ENCODE data around the gene TBC1D23.
"Not testable (repeated sequence)": the region's sequence is repeated elsewhere in the genome, so short reads cannot be mapped to it uniquely, and the experiment has no call there.

TBC1D23 gene

DNA sequence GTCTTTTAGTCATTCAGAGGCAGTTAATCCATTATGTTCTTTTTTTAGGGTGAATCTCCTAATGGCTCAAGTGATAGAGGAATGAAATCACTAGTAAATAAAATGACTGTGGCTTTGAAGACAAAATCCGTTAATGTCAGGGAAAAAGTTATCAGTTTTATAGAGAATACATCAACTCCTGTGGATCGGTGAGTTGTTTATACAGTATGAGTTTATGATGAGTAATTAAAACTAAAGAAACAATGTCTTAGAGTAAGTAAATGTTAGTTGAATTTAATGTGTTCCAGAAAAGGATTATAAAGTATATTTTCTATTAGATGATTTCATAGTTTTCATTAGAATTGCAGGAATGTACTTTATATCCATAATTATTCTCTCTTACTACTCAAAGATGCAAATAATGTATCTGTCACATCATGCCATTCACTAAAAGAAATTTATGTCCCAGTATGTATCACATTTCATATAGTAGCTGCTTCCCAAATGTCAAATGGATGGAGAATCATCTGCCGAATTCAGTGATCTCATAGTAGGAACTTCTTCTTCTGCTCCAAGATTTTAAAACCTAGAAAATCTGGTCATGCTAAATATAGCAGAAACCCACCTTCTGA, 49.7 kb downstream of the TBC1D23 start:
- no peak for DNase-seq

DNA sequence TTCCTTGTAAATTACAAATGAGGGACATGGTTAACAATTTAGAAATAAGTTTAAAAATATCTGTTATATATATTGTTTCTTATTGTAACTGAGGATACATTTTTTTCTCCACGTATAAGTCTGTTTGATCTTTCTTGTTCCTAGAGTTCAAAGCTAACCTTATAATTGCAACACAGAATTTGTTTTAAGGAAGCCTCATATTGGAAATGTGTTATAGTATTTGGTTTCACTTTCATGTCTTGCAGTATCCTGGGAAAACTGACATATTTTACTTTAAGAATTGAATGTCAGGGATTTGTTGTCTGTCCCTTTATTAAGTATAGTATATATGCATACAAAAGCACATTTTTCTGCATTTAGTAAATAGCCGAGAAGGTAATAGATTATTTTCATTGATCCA, 50.2 kb downstream of the TBC1D23 start:
- no peak for DNase-seq

DNA sequence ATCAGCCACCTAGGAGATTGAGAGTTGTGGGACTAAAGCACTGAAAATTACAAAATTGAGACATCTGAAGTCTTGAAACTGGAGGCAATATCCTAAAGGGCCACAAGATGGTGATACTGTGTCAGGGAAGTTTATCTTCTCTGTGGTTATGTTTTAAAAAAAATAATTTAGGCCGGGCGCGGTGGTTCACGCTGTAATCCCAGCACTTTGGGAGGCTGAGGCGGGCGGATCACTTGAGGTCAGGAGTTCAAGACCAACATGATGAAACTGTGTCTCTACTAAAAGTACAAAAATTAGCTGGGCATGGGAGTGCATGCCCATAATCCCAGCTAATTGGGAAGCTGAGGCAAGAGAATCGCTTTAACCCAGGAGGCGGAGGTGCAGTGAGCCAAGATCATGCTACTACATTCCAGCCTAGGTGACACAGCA, 55.9 kb downstream of the TBC1D23 start:
- peak; percentile 82 for DNase-seq

DNA sequence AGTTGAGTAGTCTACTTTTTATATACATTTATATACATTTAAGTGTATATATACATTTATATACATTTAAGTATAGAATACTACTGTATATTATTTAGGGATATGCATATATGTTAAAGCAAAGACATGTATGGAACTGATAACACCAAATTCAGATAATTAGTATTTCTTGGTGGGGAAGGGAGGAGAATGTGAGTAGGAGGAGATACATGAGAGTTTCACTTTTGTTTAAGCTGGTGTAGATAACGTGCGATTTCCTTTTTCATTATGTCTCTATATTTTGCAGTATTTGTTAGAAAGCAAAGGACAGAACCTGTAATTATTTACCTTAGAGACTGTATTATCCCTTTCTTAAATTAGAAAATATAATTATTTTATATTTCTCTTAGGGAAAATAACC, 57.1 kb downstream of the TBC1D23 start:
- DNase-seq: peak; percentile 53

DNA sequence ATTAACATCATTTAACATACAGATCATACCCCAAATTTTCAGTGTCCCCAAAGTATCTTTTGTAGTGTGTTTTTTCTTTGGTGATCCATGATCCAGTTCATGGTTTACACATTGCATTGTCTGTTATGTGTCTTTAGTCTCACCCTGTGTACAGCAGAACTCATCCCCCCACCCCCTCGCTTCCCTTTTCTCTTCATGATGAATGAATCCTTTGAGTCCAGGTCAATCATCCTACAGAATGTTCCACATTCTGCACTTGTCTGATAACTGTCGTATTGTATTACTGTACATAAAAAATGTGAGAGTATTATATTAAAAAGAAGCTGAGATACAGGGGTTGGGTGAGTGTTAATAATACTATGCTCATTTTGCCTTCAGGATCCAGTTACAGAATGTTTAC, 59.2 kb downstream of the TBC1D23 start:
- DNase-seq: no peak

DNA sequence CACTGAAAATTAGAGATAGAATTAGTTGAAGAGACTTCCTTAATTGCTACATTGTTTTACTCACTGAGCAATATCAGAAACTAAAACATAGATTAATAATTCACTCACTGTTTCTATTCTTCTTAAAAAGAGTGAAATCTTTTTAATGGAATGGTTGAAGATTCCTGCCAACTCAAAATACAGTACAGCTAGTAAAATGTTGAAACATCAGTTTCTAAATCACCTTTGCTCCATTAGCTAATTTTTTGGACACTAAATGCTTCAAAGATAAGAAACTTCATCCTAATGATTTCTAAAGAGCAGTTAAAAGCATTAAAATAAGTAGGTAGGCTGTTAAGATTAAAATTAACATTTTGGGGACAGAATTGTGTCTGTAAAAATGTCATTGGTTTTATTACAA, 63.3 kb downstream of the TBC1D23 start:
- DNase-seq: no peak

DNA sequence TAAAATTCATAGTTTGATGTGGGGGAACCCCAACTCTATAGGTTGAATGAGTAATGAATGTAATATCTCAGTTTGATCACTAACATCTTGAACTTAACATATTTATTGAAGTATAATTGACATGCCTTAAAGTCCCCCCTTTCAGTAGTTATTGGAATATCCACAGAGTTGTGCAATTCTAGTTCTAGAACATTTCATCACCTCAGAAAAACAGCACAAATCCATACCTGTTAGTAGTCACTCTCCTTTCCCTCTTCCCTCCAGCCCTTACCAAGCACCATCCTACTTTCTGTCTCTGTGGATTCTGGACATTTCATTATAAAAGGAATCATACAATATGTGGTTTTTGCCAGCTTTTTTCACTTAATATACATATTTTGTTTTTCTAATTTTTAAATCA, 65.0 kb downstream of the TBC1D23 start:
- DNase-seq: no peak

DNA sequence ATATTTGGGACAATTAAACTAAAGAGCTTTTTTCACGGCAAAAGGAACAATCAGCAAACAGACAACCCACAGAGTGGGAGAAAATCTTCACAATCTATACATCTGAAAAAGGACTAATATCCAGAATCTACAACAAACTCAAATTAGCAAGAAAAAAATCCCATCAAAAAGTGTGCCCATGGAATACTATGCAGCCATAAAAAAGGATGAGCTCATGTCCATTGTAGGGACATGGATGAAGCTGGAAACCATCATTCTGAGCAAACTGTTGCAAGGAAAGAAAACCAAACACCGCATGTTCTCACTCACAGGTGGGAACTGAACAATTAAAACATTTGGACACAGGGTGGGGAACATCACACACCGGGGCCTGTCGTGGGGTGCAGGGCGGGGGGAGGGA, 66.6 kb downstream of the TBC1D23 start:
- not testable (repeated sequence) for DNase-seq

DNA sequence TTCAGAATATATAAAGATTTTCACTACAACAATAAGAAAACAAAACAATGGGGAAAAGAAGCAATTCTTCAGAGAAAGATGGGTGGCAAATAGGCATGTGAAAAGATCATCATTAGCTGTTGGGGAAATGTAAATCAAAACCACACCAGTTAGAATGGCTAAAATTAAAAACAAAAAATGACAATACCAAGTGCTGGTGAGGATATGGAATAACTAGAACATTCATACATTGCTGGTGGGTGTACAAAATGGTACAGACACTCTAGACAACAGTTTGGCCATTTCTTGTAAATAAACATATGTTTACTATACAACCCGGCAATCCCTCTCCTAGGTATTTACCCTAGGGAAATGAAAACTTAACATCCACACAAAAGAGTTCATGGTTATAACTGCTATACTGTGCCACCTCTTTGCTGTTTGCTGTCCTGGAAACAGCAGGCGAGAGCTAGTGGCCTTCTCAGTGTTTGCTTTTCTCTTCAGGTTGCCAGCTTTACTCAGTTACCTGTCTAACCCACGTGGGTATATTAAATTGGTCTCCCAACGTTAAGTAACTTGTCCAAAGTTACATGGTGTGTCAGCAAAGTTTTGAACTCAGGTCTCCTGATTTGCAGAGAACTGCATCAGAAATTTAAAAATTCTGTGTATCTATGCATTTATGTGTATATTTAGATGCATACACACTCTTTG, 69.2 kb downstream of the TBC1D23 start:
- DNase-seq: no peak

DNA sequence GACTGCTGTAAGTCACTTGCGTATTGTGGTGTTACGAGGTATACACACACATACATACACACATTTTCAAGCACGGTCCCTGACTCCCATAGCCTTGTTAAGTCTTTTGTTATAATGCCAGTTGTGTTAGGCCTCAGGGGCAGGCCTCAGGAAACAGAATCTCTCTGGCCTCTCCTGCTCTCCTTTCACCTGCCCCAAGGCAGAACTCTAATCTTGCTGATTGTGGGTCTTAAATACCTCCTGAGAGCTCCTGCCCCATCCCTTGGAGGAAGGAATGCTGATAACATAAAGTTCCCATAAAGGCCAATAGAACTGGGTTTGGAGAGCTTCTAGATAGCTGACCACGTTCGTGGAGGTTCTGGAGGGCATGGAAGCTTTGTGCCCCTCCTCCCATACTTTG, 69.9 kb downstream of the TBC1D23 start:
- no peak for DNase-seq

DNA sequence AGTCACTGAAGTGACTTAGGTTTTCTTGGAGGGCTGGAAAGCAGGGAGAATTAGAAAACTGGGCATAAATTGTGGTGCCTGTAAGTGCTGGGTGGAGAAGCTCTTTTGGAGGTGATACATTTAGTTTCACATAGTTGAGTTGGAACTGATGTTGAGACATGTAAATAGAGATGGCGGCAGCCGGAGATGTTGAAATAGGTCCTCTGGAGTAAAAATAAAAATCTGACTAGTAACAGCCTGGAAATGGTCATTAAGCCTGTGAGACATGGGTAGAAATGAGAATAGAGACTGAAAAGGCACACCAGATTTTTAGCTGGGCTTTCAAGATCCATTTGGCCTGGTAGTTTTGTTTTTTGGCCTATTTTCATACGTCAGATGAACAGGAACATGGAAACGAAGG, 70.9 kb downstream of the TBC1D23 start:
- no peak for DNase-seq

DNA sequence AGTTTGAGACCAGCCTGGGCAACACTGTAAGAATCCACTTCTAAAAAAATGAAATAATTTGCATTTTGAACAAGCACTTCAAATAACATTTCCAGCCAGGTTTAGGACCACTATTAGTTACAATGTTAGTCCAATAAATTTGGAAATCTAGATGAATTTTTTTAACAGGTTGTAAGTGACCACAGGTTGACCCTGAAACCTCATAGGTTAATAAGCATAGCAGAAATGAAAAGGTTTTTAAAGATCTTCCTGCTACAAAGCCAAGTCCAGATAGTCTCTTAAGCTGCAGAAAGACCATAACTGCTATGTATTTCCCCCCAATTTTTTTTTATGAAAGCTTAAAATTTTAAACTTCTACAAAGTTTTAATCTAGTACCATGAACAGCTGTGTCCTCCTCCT, 72.3 kb downstream of the TBC1D23 start:
- DNase-seq: no peak

DNA sequence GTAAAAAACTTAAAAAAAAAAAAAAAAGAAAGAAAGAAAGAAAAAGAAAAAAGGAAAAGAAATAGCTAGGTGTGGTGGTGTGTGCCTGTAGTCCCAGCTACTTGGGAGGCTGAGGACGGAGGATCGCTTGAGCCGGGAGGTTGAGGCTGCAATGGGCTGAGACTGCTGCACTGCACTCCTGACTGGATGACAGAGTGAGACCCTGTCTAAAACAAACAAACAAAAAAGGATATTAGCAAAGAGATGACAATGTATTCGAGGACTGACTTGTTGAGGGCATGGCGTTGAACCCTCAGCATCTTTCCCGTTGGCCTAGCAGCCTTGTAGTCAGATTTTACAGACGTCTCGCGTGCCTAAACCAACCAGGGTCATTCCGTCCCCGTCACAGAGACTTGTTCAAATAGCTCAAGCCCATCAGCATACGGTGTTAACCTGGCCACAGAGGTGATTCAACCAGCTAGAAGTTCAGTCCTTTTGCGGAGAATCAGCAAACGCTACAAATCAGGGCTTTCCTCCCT, 73.2 kb downstream of the TBC1D23 start:
- DNase-seq: no peak

DNA sequence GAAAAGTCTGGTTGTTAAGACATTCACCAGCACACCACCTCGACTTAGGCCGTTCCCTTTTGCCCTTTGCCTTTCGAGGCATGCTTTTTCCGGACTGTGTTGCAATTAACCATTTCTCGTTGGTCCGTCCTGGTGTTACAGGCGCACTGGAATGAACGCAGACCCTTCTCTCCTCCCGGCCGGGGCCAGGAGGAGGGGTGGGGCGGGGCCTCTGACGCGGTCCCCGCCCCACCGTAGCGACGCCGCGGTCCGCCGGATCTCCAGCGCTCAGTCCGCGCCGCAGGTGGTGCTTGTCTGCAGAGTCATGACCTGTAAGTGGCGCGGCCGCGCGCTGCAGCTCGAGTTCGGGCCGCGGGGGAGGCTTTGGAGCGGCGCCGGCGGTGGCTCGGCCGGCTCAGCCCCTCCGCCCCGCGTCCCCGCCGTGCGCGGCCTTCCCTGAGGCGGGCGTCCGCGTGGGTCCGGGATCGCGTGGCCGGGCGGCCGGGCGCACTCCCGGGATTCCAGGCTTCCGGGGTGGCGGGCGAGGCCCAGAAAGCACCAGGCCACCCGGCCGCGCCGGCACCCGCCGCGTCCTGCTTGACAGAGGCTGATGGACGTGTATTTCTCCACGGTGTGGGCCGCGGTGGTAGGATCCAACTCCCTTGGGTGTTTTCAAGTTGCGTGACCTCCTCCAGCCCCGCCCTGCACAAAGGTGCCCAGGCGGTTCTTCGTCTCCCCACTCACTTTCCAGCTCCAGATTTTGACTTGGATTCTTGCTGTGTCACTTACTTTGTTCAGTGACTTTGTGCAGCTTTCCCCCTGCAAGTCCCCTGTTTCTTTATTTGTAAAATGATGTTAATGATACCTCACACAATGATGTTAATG, 73.9 kb downstream of the TBC1D23 start, which contains the start of gene NIT2:
Gene NIT2 (plus strand): TSS at position 270 of the 864 bp plus-strand sequence. CDS start 35 bp downstream, at position 305.
- DNase-seq: peak; percentile 77

DNA sequence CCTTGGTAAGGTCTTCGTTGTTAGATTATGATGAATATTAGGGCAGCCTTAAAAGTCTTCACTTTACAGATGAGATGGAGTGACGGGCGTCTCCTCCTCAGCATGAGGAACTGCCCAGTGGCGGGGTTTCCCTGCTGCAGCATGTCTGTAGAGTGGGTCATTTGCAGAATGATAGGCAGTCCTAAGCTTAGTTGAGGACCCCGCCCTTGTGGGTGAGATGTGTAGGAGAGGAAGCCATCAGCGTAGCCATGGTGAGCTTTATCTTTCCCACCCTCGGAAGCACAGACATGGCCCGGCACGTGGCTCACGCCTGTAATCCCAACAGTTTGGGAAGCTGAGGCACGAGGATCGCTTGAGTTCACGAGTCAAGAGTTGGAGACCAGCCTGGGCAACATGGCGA, 74.6 kb downstream of the TBC1D23 start:
- DNase-seq: peak; percentile 88

DNA sequence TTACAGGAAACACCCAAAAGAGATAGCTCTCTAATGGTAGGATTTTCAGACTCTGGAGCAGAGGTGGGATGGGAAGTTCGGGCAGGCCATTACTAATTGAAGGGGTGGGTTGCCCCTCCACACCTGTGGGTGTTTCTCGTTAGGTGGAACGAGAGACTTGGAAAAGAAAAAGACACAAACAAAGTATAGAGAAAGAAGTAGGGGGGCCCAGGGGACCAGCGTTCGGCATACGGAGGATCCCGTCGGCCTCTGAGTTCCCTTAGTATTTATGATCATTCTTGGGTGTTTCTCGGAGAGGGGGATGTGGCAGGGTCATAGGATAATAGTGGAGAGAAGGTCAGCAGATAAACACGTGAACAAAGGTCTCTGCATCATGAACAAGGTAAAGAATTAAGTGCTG, 75.4 kb downstream of the TBC1D23 start:
- not testable (repeated sequence) for DNase-seq

DNA sequence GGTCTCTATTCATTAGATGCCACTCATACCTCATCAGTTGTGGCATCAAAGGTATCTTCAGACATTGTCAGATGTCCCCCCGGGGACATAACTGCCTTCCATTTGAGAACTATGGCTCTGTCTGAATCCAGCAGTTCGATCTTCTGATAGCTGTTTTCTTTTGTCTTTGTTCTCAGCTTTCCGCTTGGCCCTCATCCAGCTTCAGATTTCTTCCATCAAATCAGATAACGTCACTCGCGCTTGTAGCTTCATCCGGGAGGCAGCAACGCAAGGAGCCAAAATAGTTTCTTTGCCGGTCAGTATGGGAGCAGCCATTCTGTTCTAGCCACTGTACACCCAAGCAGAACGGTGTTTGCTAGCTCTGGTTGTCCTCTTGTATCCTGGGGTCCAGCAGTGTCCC, 78.1 kb downstream of the TBC1D23 start:
- no peak for DNase-seq

DNA sequence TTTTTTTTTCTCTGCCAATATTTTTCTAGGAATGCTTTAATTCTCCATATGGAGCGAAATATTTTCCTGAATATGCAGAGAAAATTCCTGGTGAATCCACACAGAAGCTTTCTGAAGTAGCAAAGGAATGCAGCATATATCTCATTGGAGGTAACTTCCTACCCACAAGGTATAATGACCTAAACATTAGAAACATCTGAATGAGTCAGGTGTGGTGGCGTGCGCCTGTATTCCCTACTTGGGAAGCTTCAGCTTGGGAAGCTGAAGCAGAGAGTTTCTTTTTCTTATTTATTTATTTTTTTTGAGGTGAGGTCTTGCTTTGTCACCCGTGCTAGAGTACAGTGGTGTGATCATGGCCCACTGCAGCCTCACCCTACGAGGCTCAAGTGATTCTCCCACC, 79.0 kb downstream of the TBC1D23 start:
- no peak for DNase-seq

DNA sequence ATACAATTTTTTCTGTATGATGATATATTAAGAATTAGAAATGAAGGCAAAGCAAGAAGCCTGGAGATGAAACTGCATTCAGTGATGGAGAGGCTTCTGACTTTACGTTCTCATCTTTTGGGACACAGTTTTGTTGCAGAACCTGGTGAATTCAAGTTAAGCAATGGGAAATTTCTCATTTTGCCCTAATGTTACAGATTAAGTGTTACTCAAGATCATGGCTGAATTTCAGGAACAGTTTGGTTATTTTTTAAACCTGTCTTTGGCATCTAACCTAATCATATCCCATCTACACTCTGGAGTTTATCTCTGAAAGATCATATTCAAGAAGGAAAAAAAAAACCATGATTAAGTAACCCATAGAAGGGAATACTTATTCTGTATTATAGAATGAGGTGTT, 79.7 kb downstream of the TBC1D23 start:
- DNase-seq: no peak

DNA sequence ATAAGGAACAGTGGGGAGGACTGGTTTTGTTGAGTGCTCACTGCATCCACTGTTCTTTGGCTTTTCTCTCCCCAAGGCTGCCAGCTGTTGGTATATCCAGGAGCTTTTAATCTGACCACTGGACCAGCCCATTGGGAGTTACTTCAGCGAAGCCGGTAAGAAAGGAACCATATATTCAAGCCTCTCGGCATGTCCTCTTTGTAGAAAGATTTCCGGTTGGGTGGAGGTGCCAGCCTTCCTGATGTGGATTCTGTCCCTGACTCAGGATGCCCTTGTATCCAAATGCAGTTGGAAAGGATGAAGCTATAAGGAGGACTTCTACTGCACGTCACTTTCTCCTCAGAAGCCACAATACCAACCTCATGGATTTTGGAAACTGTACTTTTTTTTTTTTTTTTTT, 87.9 kb downstream of the TBC1D23 start:
- no peak for DNase-seq

DNA sequence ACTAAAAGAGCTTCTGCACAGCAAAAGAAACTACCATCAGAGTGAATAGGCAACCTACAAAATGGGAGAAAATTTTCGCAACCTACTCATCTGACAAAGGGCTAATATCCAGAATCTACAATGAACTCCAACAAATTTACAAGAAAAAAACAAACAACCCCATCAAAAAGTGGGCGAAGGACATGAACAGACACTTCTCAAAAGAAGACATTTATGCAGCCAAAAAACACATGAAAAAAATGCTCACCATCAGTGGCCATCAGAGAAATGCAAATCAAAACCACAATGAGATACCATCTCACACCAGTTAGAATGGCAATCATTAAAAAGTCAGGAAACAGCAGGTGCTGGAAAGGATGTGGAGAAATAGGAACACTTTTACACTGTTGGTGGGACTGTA, 91.0 kb downstream of the TBC1D23 start:
- not testable (repeated sequence) for DNase-seq

DNA sequence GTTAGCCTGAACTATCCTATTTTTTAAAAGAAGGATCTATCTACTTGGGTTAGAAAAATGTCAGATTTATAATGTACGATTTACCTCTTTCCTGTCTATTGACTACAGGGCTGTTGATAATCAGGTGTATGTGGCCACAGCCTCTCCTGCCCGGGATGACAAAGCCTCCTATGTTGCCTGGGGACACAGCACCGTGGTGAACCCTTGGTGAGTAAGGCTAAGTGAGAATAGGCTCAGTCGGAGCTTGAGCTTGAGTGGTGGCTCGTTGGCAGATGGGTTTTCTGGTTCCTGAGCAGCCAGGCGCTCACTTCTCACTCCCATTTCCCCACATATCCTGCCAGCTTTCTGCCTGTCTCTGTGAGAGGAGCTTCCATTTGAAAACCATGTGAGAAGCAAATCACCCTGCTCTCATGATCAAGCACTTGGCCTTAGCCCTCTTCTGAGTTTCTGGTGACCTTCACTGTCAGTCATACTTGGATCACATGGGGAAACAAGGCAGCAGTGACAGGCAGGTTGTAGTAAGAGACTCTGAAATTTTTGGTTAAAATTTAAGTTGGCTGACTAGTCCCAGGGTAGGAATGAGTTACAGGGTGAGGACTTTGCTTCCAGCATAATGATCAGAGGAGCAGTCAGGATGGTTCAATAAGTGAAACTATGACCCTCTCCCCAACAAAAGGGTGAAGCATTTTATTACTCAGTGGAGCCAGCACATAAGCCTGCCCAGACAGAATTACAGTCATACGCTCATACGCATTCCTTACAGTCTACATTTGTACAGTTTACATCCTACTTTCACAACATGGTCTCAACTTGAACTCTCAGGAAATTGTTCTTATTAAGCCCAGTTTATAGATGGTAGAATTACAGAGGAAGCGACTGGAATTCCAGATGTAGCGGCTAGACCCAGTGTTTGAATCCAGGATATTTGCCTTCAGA, 91.8 kb downstream of the TBC1D23 start:
- DNase-seq: no peak
